ENCODE measurements around the gene NGDN. TPM values are rescaled to one million over a fixed set of nuclear protein-coding genes. Genes with fewer than 3 reads are reported as not detected.
A peak's percentile ranks its signal among the peaks of the same experiment; 100 is the strongest.

NGDN gene
- total and polyA plus RNA-seq, 2 of the 8 experiments (the other 6 are each of a cell fraction or from before 2014, with no cell fraction given), result 39.8 to 48.8 TPM

DNA sequence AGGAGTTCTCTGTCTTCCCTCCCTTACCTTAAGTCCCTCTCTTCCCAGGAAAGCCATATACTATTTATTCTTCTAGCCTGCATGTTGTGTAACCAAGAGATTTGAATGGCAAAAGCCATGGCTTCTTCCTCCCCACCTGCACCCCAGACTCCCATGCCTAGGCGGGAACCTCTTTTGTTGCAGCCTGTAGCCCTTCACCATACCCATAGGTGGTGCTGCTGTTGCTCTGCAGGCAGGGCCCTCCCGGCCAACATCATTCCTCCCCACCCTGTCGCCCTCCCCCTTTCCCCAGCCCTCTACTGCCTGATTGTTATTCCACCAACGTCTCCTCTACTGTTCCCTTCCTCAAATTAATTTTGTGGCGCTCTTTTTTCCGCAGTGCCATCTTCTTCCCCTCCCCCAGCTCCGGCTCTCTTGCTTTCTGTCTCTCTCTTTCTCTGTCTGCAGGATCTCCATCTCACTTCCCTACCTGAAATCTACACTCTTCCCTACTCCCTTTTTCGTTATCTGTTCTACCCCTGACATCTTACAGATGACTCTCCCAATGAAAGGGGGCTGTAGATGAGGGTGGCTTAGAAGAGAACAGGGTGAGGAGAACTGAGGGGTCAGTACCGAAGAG, 13.8 kb downstream of the NGDN start (continued):
- TF ChIP-seq, protein P1, sequence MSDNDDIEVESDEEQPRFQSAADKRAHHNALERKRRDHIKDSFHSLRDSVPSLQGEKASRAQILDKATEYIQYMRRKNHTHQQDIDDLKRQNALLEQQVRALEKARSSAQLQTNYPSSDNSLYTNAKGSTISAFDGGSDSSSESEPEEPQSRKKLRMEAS (IDR thresholded peaks at IDR 0.05), result no peak; the same call in 1 of the 2 replicates
- TF ChIP-seq NRF1 (IDR thresholded peaks at IDR 0.05; ENCODE audit: low read depth, low read length) (no peak), GABPA (IDR thresholded peaks at IDR 0.05; ENCODE audit: borderline replicate concordance, insufficient read depth, low read length) (no peak), PHF8 (conservative IDR thresholded peaks at IDR 0.05; ENCODE audit: low read depth, low read length) (no peak), BACH1 (IDR thresholded peaks at IDR 0.05; ENCODE audit: low read length) (no peak), CTBP2 (IDR thresholded peaks at IDR 0.05; ENCODE audit: borderline replicate concordance, insufficient read depth, insufficient read length, low read length) (no peak), HDAC6 (IDR thresholded peaks at IDR 0.05; ENCODE audit: low read depth, low read length) (no peak), TBP (IDR thresholded peaks at IDR 0.05; ENCODE audit: low read depth, low read length) (no peak), FOSL1 (IDR thresholded peaks at IDR 0.05; ENCODE audit: insufficient read depth, low read depth, low read length) (no peak), KDM5A (IDR thresholded peaks at IDR 0.05; ENCODE audit: low read length) (no peak), SAP30 (IDR thresholded peaks at IDR 0.05; ENCODE audit: insufficient read depth, insufficient replicate concordance, low read length) (no peak), CEBPB (IDR thresholded peaks at IDR 0.05; ENCODE audit: low read depth, low read length) (no peak), CREB1 (IDR thresholded peaks at IDR 0.05) (no peak), SRF (IDR thresholded peaks at IDR 0.05; ENCODE audit: low read depth, low read length) (no peak), RBBP5 (IDR thresholded peaks at IDR 0.05; ENCODE audit: borderline replicate concordance, low read depth, low read length) (no peak), EZH2 (IDR thresholded peaks at IDR 0.05; ENCODE audit: low read depth, low read length, severe bottlenecking) (no peak), CBX5 (IDR thresholded peaks at IDR 0.05; ENCODE audit: low read depth, low read length) (no peak), YY1 (IDR thresholded peaks at IDR 0.05; ENCODE audit: low read depth, low read length) (0 out of 2 replicates have a peak, but pooled peaks have one; percentile 42), ASH2L (IDR thresholded peaks at IDR 0.05; ENCODE audit: low read length) (no peak), KDM4A (IDR thresholded peaks at IDR 0.05; ENCODE audit: low read depth, low read length, severe bottlenecking) (no peak)
- TF ChIP-seq, protein P2, sequence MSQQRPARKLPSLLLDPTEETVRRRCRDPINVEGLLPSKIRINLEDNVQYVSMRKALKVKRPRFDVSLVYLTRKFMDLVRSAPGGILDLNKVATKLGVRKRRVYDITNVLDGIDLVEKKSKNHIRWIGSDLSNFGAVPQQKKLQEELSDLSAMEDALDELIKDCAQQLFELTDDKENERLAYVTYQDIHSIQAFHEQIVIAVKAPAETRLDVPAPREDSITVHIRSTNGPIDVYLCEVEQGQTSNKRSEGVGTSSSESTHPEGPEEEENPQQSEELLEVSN (IDR thresholded peaks at IDR 0.05), result no peak
- TF ChIP-seq, protein P3, sequence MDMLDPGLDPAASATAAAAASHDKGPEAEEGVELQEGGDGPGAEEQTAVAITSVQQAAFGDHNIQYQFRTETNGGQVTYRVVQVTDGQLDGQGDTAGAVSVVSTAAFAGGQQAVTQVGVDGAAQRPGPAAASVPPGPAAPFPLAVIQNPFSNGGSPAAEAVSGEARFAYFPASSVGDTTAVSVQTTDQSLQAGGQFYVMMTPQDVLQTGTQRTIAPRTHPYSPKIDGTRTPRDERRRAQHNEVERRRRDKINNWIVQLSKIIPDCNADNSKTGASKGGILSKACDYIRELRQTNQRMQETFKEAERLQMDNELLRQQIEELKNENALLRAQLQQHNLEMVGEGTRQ (IDR thresholded peaks at IDR 0.05; ENCODE audit: low read length), result no peak
